ENCODE measurements around the gene LPCAT3. TPM values are rescaled to one million over a fixed set of nuclear protein-coding genes. Genes with fewer than 3 reads are reported as not detected.

The LPCAT3 gene
- total RNA-seq, 1 donor from 2014 or later = 40.2 TPM

DNA sequence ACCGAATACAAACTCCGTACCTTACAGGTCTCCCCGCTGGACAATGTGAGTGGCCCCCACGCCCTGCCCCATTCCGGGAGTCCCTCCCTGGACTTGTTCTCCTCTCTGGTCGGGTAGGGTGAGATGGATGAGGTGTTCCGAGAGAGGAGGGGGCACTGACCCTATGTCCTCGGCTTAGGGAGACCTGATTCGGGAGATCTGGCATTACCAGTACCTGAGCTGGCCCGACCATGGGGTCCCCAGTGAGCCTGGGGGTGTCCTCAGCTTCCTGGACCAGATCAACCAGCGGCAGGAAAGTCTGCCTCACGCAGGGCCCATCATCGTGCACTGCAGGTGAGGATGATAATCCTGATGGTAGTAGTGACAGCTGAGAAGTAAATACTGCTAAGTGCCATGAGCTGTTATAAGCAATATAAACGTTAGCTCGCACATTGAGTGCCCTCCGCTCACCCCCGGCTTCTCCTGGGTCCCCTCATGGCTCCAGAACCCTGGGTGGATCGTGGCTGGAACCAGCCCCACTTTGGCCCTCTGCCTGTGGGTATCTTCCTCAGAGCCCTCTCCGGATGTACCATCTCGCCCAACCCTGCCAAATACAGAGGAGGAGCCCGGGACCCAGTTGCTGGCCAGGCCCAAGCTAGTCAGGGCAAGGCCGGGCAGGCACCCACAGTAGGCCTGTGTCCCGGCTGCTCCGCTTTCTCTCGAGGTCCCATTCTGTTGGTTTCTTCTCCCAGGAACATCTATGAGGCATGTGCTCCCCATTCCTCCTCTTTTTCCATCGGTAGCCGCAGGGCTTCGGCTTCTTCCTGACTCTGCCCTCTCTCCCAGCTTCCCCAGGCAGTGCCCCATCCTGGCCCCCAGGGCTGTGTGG is 60.3 kb downstream of the LPCAT3 start:
- Mint-ChIP-seq H3K4me3 (ENCODE audit: unreplicated experiment) (peak overlapping the region; percentile 37), H3K4me1 (ENCODE audit: unreplicated experiment) (peaks cover 38% of the 10 kb centered on the region), H3K27ac (ENCODE audit: unreplicated experiment) (no peak overlapping the region), H3K9me3 (ENCODE audit: unreplicated experiment) (no peaks in the 10 kb centered on the region), H3K27me3 (ENCODE audit: unreplicated experiment) (peaks cover 16% of the 10 kb centered on the region), H3K36me3 (ENCODE audit: low read depth, unreplicated experiment) (peaks cover 5% of the 10 kb centered on the region)
- TF ChIP-seq, protein P1, sequence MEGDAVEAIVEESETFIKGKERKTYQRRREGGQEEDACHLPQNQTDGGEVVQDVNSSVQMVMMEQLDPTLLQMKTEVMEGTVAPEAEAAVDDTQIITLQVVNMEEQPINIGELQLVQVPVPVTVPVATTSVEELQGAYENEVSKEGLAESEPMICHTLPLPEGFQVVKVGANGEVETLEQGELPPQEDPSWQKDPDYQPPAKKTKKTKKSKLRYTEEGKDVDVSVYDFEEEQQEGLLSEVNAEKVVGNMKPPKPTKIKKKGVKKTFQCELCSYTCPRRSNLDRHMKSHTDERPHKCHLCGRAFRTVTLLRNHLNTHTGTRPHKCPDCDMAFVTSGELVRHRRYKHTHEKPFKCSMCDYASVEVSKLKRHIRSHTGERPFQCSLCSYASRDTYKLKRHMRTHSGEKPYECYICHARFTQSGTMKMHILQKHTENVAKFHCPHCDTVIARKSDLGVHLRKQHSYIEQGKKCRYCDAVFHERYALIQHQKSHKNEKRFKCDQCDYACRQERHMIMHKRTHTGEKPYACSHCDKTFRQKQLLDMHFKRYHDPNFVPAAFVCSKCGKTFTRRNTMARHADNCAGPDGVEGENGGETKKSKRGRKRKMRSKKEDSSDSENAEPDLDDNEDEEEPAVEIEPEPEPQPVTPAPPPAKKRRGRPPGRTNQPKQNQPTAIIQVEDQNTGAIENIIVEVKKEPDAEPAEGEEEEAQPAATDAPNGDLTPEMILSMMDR (IDR thresholded peaks at IDR 0.05; ENCODE audit: unreplicated experiment) = no peak
- DNase-seq (ENCODE audit: low spot score) = no peak

DNA sequence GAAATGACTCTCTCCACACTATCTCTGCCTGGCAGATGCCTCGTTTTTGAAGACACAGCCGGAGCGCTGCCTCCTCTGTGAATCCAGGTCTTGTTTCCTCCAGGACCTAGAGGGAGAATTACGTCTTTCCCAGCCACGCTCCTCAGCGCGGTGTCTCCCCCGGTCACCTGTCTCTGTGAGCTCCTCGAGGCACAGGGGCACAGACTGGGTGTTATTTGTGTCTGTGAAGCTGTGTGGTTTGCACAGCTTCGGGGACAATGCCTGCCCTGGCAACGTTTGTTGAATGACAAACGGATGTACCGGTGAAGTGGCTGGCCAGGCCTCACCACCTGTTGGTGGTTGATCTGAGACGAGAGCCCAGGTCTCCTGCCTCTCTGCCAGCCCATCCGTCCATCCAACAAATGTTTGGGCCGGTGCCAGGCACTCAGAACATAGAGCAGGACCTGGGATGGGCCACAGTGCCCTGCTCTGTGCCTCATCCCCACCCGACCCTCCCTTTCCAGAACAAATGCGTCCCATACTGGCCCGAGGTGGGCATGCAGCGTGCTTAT is 61.0 kb downstream of the LPCAT3 start:
- no peak for DNase-seq (ENCODE audit: low spot score)
- peaks cover 5% of the 10 kb centered on the region for H3K36me3 Mint-ChIP-seq (ENCODE audit: low read depth, unreplicated experiment)
- no peak overlapping the region for H3K27ac Mint-ChIP-seq (ENCODE audit: unreplicated experiment)
- TF ChIP-seq, protein P1 (IDR thresholded peaks at IDR 0.05; ENCODE audit: unreplicated experiment) = no peak
- H3K9me3 Mint-ChIP-seq (ENCODE audit: unreplicated experiment) = no peaks in the 10 kb centered on the region
- H3K4me1 Mint-ChIP-seq (ENCODE audit: unreplicated experiment) = peaks cover 42% of the 10 kb centered on the region
- peak overlapping the region; percentile 37 for H3K4me3 Mint-ChIP-seq (ENCODE audit: unreplicated experiment)
- peaks cover 15% of the 10 kb centered on the region for H3K27me3 Mint-ChIP-seq (ENCODE audit: unreplicated experiment)

DNA sequence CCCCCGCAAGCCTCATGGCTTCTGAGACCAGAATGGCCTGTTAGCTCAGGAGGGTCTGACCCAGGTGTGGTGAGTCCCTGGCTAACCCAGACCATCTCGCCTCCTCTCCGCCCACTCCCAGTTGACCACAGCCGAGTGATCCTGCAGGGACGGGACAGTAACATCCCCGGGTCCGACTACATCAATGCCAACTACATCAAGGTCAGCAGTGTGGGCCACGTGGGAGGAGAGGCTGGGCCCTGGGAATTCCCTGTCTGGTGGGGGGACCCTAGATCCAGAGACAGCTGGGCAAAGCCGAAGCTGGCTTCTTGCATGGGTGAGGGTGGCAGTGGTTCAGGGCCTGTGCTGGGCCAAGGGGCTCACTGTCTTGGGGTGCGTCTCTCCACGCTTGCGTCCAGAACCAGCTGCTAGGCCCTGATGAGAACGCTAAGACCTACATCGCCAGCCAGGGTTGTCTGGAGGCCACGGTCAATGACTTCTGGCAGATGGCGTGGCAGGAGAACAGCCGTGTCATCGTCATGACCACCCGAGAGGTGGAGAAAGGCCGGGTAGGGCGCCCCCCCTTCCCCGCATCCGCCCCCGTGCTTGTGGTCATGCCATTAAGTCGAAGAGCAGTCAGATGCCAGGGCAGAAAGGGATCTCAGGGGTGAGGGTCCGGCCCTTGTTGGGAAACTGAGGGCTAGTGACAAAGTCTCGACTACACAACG is 62.1 kb downstream of the LPCAT3 start:
- H3K27ac Mint-ChIP-seq (ENCODE audit: unreplicated experiment) = no peak overlapping the region

DNA sequence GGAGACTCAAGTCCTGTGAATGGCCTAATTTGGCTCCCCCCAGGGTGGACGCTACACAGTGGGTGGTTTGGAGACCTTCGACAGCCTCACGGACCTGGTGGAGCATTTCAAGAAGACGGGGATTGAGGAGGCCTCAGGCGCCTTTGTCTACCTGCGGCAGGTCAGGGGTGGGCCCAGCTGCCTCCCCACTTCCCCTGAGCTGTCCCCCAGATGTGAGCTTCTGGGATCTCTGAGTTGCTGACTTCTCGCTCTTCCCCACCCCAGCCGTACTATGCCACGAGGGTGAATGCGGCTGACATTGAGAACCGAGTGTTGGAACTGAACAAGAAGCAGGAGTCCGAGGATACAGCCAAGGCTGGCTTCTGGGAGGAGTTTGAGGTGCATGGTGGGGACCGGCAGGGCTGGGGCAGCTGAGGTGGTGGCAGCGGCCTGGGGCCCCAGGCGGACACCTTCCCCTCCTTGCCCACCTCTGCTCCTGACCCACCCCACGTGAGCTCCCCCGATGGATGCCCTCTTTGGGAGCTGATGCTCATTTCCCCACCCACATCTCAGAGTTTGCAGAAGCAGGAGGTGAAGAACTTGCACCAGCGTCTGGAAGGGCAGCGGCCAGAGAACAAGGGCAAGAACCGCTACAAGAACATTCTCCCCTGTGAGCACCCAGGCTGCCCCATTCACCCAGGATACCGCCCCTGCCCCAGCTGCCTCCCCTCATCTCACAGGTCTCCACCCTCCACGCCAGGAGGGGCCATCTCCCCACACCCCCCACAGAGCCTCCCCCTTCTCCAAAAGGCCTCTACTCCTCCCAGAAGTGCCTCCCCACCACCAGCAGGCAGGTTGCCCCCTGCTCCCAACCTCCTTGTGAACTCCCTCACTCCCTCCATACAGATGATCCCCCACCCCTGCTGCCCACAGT is 62.9 kb downstream of the LPCAT3 start:
- peaks cover 17% of the 10 kb centered on the region for H3K27me3 Mint-ChIP-seq (ENCODE audit: unreplicated experiment)
- no peak for DNase-seq (ENCODE audit: low spot score)
- peaks cover 38% of the 10 kb centered on the region for H3K4me1 Mint-ChIP-seq (ENCODE audit: unreplicated experiment)
- no peak overlapping the region for H3K4me3 Mint-ChIP-seq (ENCODE audit: unreplicated experiment)
- no peaks in the 10 kb centered on the region for H3K9me3 Mint-ChIP-seq (ENCODE audit: unreplicated experiment)
- peaks cover 5% of the 10 kb centered on the region for H3K36me3 Mint-ChIP-seq (ENCODE audit: low read depth, unreplicated experiment)
- TF ChIP-seq, protein P1 (IDR thresholded peaks at IDR 0.05; ENCODE audit: unreplicated experiment) = no peak
- no peak overlapping the region for H3K27ac Mint-ChIP-seq (ENCODE audit: unreplicated experiment)

More for the DNA sequence above, 62.1 kb downstream of the LPCAT3 start:
- H3K36me3 Mint-ChIP-seq (ENCODE audit: low read depth, unreplicated experiment) = peaks cover 5% of the 10 kb centered on the region
- TF ChIP-seq, protein P1 (IDR thresholded peaks at IDR 0.05; ENCODE audit: unreplicated experiment) = no peak
- H3K27me3 Mint-ChIP-seq (ENCODE audit: unreplicated experiment) = peaks cover 15% of the 10 kb centered on the region
- H3K4me3 Mint-ChIP-seq (ENCODE audit: unreplicated experiment) = peak overlapping the region; percentile 37
- DNase-seq (ENCODE audit: low spot score) = no peak
- H3K4me1 Mint-ChIP-seq (ENCODE audit: unreplicated experiment) = peaks cover 38% of the 10 kb centered on the region
- H3K9me3 Mint-ChIP-seq (ENCODE audit: unreplicated experiment) = no peaks in the 10 kb centered on the region

Measured in endothelial cell (in vitro differentiated cells).